ENCODE results near the gene CTNNA3.

CTNNA3 gene

GRCh38 chr10:67306588-67307205 is 389.3 kb downstream of the CTNNA3 start:
- peak; percentile 2 for DNase-seq

DNA sequence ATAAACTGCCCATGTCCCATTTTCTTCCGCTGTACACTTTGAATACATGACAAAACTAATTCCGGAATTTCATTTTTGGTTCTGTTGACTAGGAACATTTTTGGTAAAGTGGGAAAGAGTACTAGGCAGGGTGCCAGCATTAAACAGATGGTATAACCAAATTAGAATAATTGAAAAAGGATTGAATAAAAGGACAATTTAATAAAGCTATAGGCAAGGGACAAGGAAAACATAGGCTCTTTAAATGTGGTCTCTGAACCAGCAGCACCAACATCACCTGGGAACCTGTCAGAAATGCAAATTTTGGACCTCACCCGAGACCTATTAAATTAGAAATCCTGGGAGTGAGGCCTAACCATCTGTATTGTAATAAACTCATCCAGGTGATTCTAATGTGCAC is 393.3 kb downstream of the CTNNA3 start:
- no peak for DNase-seq

- no peak for DNase-seq
Observed at GRCh38 chr10:67299761-67300160, 396.2 kb downstream of the CTNNA3 start.

DNA sequence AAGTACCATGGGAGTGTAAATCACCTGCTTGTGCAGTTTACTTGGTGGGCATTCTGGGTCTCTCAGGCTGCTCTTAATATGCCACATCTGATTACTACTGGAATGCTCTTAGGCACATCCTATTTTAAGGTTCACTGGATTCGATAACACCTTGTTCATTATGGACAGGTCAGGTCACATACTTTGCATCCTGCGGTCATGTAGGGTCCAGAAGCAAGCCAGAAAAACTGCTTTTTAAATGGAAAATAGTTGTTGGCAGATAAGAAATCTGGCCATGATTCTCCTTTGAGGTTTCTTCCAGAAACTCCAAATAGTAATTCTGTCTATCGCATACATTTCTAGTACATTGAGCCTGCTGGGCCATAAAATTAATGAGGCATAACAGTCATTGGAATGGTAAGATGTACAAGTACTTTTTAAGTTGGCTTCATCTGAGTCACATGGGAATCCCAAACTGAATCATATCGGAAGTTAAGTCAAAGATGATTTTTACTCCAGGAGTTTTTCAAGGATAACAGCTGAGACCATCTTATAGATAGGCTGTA is 398.3 kb downstream of the CTNNA3 start:
- DNase-seq = no peak

GRCh38 chr10:67296926-67297325 is 399.1 kb downstream of the CTNNA3 start:
- no peak for DNase-seq

DNA sequence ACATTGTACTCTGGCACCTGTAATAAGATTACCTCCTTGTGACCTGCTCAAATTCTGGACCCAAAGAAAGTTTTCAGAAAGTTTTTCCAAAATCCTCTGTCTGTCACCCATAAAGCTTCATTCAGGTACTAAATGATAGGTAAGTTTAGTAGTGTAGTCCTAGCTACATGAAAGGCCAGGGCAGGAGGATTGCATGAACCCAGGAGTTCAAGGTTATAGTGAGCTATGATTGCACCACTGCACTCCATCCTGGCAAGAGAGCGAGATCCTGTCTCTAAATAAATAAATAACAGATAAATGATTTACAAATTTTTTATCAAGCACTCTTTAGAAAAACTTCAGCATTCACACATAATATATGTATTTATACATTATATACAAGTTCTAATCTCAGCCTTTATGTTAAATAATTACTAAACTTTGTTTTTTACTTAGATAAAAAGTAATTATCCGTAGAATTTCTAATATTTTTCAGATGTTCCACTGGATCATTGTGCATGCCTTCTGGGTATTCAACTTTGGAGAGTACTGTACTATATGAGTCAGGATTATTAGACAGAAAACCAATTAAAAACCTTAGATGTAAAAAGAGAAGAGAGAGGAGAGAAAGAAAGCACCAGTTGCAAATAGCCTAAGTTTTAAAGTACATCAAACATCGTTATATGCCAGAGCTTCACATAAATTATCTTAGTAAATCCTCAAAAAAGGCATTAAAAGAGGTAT is 407.1 kb downstream of the CTNNA3 start:
- no peak for DNase-seq

DNA sequence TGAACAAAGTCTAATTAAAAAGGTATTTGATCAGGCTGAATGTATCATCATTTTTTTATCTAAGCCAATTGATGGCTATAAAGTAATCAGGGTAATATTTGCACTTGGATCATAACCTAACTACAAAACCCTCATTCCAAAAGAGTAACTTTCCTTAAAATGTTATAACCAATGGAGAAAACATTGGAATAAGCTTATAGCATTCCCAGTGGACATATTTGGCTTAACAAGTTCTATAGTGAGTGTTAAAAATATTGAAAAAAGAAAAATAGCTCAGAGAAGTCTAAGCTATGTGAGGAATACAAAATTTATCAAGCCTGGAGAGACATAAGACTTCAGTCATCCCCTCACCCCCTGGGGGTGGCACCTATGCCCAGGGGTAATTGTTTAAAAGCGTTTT is 411.4 kb downstream of the CTNNA3 start:
- DNase-seq = no peak

- DNase-seq = no peak
Observed at GRCh38 chr10:67282871-67283270, 413.1 kb downstream of the CTNNA3 start.

DNA sequence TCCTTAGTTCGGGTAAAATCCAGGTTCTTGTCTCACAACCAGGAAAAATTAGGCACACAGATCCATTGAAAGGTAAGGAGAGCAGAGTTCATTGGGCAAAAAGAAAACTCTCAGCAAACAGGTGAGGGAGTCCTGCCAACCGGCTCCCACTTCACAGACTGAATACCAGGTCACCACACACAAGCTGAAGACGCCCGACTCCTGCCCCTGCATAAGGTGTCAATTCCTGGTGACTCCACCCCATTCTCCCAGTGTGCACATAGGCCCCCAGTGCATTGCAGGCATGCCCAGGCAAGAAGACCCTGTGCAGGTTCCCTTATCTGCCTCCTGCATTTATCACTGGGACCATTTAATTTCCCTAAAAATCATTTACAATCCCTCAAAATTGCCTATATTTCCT is 415.6 kb downstream of the CTNNA3 start:
- no peak for DNase-seq

DNA sequence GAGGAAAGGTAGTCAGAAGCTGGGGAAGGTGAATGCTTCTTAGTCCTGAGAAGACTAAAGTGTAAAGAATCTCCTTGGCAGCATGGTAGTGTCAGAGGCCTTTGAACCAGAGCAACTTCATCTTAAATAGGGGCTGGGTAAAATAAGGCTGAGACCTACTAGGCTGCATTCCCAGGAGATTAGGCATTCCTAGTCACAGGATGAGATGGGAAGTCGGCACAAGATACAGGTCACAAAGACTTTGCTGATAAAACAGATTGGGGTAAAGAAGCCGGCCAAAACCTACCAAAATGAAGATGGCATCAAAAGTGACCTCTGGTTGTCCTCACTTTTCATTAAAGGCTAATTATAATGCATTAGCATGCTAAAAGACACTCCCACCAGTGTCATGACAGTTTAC is 418.6 kb downstream of the CTNNA3 start:
- no peak for DNase-seq

- DNase-seq = no peak
Observed at GRCh38 chr10:67269828-67270227, 426.2 kb downstream of the CTNNA3 start.

- DNase-seq = no peak
Observed at GRCh38 chr10:67268146-67268545, 427.8 kb downstream of the CTNNA3 start.

DNA sequence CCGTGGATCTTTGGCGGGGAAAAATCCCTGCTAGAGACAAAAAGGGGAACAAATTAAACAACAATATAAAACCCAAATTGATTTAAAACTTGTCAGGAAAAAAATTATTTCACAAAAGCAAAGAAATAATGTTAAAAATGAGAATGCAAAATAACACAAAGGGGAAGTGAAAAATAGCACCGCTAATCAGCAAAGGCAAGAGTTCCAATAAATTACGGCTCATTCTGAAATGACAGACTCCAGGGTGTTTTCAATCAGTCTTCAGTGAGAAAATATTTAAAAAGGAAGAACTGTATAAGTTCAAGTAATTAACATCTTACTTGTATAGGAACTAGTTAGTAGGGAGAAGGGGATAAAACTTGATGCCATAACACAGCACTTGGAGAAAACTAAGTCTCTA is 433.3 kb downstream of the CTNNA3 start:
- no peak for DNase-seq

- no peak for DNase-seq
Observed at GRCh38 chr10:67261300-67261797, 434.6 kb downstream of the CTNNA3 start.

GRCh38 chr10:67259319-67259929 is 436.6 kb downstream of the CTNNA3 start:
- no peak for DNase-seq

DNA sequence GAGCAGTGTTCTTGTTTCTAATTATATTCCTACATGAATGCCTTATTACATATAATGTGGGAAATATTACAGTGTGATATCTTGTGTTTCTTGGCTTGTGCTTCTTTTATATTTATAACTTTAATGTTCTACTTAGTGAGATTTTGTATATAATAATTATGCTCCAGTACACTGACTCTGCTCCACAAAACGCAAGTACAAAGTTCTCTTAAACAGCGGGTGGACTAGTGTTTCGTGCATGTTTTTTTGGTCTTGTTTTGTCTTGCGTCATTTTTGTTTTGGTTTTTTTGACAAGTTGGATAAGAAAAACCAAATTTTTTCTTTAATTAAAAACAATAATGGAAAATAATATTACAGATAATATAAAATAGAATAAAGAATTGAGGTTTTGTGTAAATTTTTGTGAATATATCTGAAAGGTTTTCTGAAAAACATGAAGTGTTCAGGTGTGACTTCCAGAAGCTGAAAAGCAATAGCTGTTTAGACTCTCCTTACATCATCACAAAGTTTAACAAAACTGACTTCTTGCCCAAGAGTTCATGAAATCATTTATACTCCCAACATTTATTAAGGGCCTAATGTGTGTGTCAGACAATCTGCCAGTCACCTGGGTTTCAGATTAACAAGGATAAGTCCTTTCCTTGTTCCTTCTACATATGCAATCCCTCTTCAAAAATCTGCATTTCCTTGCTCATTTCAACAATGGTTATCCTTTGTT is 438.4 kb downstream of the CTNNA3 start:
- DNase-seq = no peak

GRCh38 chr10:67257018-67257417 is 439.0 kb downstream of the CTNNA3 start:
- DNase-seq = no peak

DNA sequence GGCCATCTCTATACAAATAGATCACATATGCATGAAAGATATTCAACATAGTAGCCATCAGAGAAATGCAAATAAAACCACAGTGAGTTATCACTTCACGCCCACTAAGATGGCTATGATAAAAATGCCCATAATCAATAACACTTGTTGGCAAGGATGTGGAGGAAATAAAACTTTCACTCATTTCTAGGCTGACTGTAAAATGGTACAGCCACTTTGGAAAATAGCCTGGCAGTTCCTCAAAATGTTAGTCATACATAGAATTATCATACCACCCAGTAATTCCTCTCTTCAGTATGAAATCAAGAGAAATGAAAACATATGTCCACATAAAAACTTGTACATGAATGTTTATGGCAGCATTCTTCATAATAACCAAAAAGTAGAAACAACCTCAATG is 445.3 kb downstream of the CTNNA3 start:
- no peak for DNase-seq

GRCh38 chr10:67246066-67246555 is 449.9 kb downstream of the CTNNA3 start:
- no peak for DNase-seq

GRCh38 chr10:67242528-67242927 is 453.5 kb downstream of the CTNNA3 start:
- DNase-seq = no peak

DNA sequence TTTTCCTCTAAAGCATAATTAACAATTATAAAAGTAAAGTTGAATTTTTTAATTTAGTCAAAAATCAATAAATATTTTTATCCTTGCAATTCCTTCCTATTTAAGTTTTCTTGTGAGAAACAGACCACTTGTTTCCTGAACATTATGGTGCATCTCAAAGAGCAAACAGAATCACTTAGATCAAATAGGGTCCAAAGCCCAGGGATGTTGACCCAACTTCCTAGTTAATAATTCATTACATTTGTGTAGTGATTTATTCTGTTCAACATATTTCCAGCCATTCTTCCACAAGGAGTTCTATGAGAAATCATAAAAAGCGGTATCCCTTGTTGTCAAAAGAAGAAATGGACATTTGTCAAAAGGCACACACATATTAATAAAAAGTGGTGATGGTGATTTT is 454.5 kb downstream of the CTNNA3 start:
- DNase-seq = no peak

GRCh38 chr10:67239864-67240497 is 456.0 kb downstream of the CTNNA3 start:
- no peak for DNase-seq

Measured in NCI-H1105 (cell line).